ENCODE measurements around the gene PSMB9.

GRCh38 chr6:32882879-32883250 lies 28.9 kb downstream of the PSMB9 start:
- TF ChIP-seq POLR2A (IDR thresholded peaks at IDR 0.05) = no peak
- TF ChIP-seq CTCF (IDR thresholded peaks at IDR 0.05) = no peak
